Stimulated activated CD8-positive, alpha-beta memory T cell treated with anti-CD3 and anti-CD28 coated beads, Interleukin-7, amount 100 ng/mL, for 24 hours (primary cell): ENCODE measurements around the gene MYO1B.

Source experiments
- DNase-seq: peaks from one replicate; pipeline ENCODE4 v3.0.0-alpha.2; 2020; ENCODE audit warnings: low read depth

The MYO1B gene

DNA sequence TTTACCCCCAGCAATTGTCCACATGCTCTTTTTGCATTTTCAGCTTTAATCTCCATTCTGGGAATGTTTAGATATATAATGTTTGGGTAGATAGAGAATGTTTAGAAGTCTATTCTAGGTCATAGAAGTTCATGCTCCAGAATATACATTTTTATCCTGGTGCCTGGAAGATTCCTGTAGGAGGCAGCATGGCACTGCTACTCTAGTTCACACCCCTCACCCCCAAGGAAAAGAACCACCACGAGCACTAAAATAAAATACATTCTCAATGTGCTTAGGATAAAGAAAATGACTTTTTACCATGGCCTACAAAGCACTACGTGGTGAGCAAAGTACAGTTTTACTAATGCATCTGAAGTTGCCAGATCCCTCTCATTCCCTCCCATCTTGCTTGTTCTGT, 53.8 kb downstream of the MYO1B start:
- no peak for DNase-seq

DNA sequence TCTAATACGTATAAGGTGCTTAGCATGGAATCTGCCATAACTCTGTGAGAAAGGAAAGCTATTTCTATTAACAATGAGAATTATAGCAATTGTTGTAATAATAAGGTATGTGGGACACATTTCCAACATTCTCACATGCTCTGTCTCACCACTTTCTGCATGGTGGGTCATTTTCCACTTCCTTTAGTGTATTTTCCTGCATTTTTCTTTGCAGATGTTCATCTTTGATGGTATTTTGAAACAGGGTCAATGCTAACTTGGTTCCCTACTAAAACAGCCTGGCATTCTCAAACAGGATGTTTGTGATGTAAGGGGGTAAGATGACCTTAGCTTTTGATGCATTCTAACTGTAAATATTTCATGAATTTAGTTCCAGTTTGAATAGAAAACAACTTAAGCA, 54.7 kb downstream of the MYO1B start:
- DNase-seq: no peak

DNA sequence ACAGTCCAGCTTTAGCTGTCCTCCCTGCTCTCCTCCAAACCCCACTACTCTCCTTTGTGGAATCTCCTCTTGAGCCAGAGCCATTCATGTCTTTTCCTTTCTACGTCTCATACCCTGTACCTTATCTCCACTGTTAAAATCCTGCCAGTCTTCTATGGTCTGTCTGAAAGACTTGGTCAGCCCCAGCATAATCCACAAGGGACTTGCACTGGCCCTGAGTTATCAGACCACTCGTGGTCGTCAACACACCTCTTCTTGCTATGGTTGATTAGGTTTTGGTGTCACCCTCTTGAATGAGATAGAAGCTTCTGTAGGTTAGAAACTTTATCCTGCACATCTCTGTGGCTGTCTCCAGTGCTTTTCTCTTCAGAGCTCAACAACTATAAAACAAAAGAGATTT, 56.8 kb downstream of the MYO1B start:
- no peak for DNase-seq

GRCh38 chr2:191302459-191303139, 57.4 kb downstream of the MYO1B start:
- DNase-seq: no peak

- DNase-seq: no peak
These were observed 58.2 kb downstream of the MYO1B start for GRCh38 chr2:191303140-191304005.

DNA sequence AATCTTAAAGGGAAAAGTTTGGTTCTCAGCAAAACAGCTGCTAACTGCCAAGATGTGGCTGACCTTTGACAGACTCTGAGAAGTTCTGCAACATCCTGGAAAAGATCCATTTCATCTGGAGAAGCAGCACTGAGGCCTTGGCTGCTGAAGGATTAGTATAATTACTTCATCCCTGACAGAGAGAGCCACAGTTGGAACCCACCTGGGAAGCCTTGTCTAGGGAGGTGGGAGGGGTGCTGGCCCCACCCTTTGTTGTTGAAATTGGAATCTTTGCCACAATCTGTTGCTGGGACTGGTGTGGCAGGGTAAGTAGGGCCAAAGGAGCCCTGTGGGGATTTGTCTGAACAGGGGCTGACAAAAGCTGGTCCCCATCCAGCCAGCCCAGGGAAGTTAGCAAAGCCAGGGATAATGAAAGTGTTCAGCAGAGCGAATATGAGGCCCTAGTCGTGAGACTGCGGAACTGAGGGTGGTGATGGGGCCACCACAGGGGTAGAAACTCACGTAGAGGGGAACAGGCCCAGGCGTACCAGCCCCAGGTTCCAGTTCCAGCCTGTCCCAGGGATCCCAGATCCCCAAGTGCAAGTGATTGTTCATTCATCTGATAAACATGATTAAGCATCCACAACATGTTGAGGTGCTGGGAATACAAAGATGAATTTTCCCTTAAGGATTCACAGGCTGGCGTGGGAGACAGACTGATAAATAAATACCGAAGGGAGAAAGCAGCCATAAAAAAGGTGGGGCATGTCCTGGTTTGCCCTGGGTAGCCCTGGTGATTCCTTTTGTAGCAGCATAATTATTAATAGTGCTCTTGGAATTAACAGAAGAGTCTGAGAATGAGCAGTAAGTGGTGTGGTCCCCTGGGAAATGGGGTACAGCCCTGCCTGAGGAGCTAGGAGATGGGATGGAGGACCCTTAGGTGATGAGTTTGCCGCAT, 60.0 kb downstream of the MYO1B start:
- DNase-seq: no peak

- DNase-seq: no peak
These were observed 62.8 kb downstream of the MYO1B start for GRCh38 chr2:191308026-191308425.

DNA sequence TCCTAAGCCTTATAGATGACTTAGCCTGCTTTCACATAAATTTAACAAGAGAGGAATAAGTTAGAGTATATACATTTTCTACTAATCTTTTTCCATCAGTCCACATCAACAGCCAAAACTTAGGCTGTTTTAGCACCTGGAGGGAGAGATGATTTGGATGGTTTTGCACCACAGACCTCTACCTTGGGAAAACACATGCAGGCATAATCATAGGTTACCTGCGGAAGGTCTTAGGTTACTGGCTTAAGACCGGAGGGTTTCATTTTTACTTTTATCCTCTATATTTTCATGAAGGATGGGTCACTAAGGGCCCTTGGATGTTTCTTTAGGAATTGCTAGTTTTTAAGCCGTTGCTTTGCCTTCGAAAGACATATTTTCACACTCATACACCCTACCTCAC, 66.0 kb downstream of the MYO1B start:
- DNase-seq: no peak

DNA sequence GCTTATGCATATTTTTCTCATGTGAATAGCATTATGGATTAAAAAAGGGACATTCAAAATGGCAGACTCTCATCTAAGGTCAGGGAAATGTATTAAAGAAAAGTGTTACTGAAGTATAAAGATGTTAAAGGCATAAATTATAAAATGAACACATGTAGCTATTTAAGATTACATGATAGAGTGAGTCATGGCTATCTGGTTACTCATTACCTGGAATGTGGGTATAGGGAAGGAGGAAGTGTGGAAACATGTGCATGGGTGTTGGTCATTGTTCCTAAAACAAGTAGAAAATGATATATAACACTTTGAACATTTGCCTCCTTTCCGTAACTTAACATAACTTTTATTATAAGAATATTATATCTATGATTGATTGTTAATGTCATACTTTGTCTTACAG, 66.4 kb downstream of the MYO1B start:
- no peak for DNase-seq

GRCh38 chr2:191312163-191312562, 67.0 kb downstream of the MYO1B start:
- no peak for DNase-seq

DNA sequence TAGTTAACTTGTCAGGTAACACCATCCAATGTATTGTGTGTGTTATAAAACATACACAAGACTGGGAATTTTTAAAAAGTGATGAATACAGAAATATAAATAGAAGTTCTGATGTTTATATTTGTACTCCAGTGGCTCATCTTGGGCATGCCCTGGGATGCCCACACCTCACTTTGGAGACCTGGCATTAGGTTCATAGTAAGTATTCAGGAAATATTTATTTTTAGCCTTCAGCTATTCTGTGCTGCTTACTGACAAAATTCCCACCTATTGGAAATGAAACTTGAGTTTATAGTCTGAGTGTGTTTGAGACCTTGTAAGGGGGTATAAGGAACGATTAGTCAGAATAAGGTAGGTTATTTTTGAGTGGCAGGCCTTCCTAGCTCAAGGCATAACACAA, 67.5 kb downstream of the MYO1B start:
- no peak for DNase-seq

- no peak for DNase-seq
These were observed 69.6 kb downstream of the MYO1B start for GRCh38 chr2:191314697-191315364.

GRCh38 chr2:191315365-191315752, 70.2 kb downstream of the MYO1B start:
- DNase-seq: no peak

DNA sequence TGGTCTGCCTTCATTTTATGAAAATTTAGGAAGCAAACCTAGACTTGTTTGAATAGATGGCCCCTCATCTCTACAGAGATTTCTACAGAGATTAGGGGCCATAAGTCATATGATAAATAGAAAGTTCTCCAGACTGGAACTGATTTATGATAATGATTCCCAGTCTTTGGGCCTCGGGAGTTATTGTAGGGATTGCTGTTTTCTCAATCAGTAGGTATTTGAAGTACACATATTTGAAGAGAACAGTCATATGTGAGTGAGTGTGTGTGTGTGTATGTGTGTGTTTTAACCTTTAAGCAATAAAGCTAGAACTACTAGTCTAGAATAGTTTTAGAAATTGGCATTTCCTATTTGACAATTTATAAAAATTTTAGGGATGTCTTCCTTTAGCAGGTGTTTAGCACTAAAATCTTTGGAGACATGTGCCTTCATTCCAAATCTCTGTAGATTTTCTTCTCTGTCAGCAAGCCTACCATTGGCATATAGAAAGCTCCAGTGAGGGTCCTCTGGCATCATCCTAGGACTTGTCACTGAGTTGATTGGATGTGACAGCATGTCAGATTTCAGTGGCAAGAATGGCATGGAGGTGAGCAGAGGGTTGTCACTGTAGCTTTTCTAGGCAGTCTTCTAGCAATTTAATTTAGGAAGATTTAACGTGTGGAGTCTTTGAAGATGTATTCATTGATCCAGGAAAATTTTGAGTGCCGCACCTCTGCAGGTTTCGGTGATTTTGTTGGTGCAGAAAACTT, 71.2 kb downstream of the MYO1B start:
- DNase-seq: no peak

- DNase-seq: no peak
These were observed 73.0 kb downstream of the MYO1B start for GRCh38 chr2:191318037-191318728.

- DNase-seq: no peak
These were observed 73.5 kb downstream of the MYO1B start for GRCh38 chr2:191318729-191319078.

- DNase-seq: no peak
These were observed 74.0 kb downstream of the MYO1B start for GRCh38 chr2:191319186-191319585.

- no peak for DNase-seq
These were observed 75.7 kb downstream of the MYO1B start for GRCh38 chr2:191320881-191321280.

- no peak for DNase-seq
These were observed 76.9 kb downstream of the MYO1B start for GRCh38 chr2:191321861-191322662.
